HG03045 (cell line): ENCODE measurements around the gene AQP6.
A peak's percentile ranks its signal among the peaks of the same experiment; 100 is the strongest.

Experiments used
- ATAC-seq: cut with Tn5 transposase; IDR thresholded peaks from one replicate; pipeline ENCODE4 v1.9.1; 2021; ENCODE audit warnings: mild to moderate bottlenecking, moderate library complexity; ENCODE audit not compliant: unreplicated experiment

Gene AQP6

DNA sequence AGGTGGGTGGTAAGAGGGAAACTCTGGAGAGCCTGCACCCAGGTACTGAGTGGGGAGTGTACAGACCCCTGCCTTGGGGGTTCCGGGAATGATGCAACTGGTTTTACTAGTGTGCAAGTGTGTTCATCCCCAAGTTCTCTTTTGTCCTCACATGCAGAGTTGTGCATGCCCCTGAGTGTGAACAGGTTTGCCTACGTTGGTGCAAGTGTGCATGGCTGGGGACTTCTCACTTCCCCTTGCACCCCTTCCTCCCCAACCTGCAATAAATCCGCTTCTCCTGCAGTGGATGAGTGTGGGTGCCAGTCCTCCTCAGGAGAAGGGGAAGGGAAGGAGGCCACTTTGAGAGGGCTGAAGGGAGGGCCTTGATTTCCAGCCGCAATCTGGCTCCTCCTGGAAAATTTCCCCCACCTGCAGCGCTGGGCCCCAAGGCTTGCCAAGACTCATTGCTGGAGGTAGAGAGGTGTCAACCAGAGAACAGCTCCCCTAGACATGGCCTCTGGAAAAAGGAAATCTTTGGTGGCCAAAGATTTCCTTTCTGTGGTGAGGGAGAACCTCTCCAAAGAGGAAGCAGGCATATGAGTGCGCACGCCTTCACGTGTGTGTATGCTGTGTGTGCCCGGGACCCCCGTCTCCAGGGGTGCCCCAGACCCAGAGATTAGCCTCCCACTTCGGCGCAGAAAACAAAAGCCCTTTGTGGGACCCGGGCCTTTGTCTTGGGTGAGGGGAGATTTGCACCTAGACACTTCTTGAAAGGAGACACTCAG lies 16.7 kb upstream of the AQP6 start:
- no peak for ATAC-seq

DNA sequence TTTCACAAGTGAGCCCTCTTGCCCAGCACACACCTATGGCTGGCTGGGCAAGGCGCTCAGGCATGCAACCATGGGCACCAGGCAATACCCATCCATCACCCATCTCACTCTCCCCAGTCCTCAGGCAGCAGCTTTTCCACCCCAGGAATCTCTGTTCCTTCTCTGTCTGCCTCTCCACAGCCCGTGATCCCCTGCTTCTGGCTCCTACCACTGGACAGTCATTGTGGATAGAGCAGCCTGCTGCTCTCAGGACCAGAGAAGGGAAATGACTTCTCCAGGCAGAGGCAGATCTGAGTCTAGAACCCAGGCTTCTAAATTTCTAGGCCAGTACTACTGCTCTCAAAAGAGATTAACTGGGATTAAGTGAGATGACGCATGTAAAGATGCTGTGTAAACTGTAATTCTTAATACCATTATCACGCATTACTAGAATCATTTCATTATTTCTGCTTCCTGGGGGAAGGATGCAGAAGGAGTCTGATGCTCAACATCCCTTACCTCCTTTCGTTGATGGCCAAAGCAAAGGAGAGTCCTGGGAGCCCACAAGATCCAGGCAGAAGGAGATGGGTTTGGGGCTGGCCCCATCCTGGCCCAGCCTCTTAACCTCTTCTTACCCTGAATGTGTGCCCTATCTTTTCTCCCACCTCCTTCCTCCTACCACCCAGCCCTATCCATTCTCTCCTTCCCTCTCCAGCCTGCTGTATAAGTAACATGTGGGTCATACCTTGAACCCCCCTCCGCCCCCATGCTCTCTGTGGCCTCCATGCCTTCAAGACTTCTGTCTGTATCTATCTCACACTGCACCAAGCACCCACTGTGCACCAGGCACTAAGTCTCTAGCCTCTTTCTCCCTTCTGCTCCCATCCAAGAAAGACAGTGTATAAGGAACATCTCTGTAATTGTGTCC lies 15.8 kb upstream of the AQP6 start:
- no peak for ATAC-seq

DNA sequence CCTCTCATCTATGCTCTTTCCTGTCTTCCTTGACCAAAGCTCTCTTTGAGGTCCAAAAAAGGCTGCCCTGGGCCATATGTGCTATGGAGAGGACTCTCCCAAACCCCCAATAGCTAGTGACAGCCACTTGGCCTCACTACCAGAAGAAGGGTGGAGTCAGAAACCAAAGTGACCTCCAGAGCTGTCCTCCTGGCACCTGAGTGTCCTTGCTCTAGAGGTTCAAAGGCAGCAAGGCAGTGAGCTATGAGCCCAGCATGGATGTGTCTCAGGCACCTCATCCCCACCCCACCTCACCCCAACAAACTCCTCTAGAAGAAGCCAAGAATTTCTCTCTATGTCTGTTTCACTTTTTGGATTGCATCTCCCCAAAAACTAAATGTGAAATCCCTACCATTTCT lies 15.2 kb upstream of the AQP6 start:
- ATAC-seq, result no peak

DNA sequence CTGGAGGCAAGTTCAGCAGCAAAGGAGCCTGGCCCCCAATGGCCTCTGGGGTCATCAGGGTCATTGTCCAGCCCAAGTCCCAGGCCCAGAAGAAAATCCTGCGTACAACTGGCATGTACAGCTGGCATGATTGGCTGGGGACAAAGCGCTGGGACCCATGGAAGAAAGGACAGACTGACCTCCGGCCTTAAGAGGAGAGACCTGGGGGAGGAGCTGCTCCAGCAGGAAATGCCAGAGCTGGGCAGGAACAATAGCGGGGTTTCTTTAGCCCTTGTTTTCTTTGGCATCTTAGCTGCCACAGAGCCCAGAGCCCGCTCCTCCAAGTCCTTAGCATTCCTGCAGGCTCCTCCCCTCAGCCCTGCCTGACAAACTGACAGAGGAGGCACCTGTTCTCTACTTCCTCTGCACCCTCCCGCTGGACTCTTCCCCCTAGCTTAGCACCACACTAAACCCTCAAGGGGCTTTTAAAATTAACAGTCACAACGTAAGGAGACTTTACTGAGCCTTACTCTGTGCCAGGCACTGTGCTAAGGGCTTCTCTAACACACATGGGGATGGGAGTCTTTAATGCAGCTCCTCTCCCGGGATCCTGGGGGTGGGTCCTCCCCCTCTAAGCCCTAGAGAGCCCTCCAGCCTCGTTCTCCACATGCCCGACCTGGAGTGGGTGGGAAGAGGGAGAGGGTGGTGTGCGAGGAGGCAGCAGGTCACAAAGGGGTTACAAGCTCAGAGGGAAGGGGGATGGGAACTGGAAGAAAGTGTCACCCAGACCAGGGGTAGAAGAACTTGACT lies 12.9 kb upstream of the AQP6 start:
- no peak for ATAC-seq

DNA sequence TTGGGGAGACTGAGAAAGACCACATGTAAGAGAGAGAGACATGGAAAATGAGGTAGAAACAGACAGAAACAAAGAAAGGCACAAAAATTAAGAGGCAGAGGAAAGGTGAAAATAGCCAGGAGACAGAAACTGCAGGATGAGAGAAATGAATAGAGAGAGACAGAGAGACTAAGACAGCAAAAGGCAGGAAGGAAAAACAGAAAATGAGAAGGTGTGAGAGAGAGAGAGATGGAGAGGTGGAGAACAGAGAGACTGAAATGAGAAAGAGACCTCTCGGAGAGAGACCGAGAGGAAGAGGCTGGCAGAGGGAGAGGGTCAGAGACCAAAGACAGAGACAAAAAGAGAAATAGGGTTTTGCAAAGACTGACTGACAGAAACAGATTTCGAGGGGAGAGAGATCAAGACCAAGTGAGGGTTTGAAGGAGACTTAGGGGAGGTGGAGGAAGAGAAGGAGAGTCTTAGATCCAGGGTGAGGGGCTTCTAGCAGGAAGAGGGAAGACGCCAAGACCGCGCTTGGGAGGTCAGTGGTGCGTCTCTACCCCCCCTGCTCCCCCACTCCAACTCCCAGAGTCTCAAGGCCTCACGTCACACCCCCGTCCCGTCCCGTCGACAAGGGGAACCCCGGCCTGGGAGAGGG lies 12.2 kb upstream of the AQP6 start:
- ATAC-seq, result no peak

DNA sequence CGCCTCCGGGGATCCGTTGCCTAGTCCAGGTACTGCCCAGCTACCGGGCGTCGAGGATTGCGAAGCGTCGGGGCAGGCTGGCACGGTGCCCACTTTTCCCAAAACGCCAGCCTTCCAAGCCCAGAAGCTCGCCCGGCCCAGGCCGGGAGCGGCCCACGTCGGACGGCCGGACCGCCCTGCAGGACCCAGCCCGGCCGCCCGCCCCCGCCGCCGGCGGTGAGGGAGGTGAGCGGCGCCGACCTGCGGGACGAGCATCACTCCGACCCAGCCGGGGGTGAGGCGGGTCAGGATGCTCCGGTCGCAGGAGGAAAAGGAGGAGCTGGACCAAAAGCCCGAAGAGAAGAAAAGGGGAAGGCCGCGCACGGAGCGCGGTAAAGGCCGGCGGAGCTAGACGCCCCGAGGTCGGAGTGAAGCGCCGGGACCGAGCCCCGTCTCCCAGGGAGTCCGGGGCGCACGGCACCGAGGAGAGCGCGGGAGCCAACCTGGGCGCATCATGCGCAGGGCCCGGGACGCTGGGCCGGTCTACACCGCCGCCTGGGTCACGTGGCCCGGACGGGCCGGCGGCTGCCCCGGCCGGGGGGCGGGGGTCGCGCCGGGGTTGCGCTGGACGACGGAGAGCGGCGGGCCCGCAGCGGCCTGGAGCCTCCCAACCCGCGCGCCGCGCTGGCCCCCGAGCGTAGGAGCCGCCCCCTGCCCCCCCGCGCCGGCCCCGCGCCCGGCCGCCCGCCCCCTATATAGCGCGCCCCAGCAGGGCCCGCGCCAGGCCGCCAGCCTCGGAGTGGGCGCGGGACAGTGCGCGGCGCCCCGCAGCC lies 11.4 kb upstream of the AQP6 start, which contains the start of gene AQP5:
TSS of gene AQP5 (plus strand) at position 762 of the 812 bp plus-strand sequence. CDS start 146 bp downstream, outside the sequence.
- ATAC-seq, result no peak

DNA sequence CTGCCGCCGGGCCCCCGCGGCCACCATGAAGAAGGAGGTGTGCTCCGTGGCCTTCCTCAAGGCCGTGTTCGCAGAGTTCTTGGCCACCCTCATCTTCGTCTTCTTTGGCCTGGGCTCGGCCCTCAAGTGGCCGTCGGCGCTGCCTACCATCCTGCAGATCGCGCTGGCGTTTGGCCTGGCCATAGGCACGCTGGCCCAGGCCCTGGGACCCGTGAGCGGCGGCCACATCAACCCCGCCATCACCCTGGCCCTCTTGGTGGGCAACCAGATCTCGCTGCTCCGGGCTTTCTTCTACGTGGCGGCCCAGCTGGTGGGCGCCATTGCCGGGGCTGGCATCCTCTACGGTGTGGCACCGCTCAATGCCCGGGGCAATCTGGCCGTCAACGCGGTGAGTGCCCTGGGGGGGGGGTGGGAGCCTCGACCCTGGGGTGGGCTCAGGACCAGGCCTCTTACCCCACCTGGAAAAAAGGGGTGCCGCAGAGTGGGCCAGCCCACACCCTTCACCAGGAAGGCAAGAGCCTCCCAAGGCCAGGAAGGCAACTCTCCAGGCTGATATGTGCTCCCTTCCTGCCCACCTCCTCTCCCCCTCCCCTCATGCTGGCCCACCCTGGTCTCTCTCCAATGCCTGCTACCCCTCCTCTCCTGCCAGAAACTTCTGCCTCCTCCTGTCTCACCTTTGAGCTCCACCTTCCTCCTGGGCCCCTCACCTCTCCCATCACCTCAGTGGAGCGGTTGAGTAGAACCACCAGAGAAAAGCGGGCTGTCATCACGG lies 10.6 kb upstream of the AQP6 start:
- no peak for ATAC-seq

DNA sequence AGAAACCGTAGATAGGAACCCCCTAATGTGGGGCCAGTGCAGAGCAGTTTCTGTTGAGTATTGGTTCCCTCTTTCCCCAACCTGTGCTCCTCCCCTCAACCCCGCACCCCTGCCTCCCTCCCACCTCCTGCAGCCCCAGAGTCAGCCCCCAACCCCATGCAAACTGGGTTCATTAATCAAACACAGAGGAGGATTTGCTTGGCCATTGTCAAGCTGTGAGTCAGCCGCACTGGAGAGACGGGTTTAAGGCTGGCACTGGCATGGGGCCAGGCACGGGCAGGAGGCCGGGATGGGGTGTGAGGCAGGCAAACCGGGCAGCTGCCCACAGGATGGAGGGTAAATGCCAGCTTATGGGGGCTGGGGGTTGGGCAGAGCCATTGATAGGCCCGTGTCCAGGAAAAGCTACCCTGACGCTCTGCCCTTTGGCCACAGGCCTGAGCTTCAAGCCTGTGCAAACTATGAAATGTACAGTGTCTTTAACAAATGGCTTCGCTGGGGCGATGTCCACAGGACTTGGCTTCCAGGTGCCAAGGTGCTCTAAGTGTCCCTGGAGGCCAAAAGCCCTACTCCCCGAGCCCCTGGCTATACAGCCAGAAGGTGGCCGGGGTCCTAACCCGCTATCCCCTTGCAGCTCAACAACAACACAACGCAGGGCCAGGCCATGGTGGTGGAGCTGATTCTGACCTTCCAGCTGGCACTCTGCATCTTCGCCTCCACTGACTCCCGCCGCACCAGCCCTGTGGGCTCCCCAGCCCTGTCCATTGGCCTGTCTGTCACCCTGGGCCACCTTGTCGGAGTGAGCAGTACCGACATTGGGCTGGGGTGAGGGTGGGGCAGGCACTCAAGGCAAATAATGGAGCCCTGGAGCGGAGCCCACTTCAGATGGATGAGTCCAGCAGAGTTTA lies 9.6 kb upstream of the AQP6 start:
- no peak for ATAC-seq

DNA sequence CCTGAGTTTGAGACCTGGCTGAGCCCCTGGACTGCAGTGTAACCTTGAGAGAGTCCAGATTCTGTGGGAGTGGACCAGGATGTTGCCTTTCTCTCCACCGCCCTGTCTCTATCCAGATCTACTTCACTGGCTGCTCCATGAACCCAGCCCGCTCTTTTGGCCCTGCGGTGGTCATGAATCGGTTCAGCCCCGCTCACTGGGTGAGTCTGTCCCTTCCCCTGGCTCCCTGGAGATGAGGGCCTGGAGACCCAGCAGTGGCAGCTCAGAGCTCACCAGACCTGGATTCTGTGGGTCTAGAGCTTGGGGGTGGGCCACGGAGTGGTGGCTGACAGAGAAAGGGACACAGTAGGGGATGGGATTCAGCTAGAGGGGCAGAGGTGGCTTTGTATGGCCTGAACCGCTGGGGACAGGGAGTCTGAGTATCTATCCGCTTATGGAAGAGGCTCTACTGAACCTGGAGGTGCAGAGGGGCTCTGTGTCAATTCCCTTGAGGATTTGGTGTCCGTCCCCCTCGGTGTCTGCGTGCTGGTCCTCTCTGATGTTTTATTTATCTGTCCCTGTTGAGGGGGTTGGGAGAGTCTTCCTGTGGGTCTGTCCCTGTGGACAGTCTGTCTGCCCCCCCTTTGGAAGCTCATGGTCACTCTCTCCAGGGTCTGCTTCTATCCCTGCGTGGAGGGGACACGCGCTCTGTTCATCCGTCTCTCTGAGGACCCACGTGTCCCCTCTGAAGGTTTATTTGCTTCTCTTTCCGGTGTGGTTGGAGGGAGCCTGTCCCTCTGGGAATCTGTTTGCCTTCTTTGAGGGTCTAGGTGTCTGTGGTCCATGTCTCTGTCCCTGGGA lies 8.6 kb upstream of the AQP6 start:
- ATAC-seq, result no peak

DNA sequence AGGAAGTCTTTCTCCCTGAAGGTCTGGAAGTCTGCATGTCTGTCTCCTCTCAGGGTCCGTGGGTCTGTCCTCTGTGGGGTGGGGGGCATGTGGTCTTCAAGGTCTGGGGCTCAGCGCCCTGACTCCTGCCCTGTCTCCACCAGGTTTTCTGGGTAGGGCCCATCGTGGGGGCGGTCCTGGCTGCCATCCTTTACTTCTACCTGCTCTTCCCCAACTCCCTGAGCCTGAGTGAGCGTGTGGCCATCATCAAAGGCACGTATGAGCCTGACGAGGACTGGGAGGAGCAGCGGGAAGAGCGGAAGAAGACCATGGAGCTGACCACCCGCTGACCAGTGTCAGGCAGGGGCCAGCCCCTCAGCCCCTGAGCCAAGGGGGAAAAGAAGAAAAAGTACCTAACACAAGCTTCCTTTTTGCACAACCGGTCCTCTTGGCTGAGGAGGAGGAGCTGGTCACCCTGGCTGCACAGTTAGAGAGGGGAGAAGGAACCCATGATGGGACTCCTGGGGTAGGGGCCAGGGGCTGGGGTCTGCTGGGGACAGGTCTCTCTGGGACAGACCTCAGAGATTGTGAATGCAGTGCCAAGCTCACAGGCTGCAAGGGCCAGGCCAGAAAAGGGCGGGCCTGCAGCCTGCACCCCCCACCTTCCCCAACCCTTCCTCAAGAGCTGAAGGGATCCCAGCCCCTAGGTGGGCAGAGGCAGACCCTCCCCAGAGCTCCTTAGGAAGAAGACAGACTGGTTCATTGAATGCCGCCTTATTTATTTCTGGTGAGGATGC lies 7.7 kb upstream of the AQP6 start:
- ATAC-seq, result no peak

DNA sequence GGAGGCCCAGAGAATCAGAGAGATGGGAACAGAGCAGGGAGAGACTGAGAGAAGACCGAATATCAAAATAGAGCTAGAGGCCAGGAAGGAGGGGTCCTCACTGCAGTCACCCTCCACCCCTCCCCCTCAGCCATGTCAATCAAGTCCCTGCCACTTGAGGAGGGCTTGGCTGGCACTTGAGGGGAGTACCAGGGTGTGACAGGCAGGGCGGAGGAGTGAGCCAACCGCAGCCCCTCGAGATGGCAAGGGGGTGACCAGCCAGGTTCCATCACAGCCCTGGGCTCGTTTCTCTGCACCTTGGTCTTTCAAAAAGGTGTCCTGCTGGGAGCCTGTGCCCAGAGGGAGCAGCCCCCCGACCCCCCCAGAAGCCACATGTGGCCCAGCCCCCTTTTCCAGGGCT lies 6.9 kb upstream of the AQP6 start:
- no peak for ATAC-seq

DNA sequence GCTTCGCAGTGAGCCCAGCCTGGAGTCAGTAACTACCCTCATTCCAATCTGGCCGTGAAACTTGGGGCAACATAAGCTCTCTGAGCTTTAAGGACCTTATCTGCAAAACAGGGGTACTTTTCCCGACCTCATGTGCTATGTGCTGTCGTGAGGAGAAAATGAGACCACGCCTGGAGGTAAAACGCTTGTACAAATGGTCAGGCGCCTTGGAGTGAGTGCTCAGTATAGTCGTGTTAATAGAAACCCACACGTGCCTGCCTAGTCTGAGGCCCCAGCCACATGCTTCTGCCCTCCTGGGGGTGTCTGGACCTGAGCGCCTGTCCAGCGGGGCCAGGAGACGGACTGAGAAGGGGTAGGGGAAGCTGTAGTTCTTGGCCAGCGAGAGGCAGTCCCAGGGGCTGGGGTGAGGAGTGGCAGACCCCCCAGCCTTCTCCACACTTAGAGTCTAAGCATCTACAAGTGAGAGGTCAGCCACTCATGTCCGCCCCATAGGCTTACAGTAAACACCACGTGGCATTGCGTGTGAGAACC lies 6.2 kb upstream of the AQP6 start:
- no peak for ATAC-seq

DNA sequence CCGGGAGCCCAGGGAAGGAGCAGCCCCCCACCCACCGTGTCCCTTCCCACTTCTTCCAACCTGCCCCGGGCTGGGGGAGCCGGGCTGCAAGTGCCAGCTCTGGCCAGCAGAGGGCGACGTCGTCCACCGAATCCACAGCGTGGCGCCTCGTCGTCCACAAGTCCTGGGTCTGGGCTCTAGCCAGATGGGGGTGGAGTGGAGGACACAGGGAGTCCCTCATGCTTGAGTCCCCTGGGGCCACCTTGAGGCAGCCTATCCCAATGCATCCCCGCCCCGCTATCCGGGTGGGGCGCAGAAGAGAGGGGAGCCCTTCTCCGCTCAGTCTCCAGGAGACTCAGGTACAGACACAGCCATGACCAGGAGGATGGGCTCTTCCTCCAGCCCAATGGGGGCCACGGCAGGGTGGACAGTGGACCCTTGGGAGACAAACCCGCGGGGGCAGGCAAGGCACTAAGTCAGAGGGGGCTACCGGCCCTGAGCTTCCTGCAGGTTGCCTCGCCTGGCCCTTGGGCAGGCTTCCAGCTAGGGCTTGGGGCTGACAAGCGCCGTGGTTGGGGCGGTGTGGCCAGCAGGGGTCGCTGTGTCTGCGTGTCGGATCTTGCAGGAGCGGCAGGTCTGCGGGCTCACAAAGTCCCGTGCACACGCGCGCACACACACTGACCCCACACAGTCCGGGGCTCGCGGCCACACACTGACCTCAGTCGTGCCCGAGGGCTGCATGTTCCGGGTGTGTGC lies 5.5 kb upstream of the AQP6 start:
- peak; percentile 67 for ATAC-seq

DNA sequence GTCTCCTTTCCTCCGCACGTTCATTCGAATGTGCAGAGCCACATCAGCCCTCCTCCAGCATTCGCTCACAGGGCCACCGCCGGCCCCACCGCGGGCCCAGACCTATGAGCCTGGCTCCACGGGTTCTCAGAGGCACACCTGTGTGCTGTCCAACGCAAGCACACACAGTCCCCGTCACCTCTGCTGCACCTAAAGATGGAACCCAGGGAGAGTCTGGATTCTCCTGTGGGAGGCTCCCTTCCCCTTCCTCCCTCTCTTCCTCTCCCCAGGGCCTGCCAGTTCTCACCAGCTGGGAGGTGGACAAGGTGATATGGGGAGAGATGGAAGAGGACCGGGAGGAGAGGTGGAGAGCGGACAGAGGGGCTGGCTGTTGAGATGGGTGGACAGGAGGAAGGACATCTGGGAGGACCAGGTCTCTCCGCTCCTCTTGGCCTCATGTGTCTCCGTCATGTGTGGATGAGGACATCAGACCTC lies 4.9 kb upstream of the AQP6 start:
- ATAC-seq, result no peak

DNA sequence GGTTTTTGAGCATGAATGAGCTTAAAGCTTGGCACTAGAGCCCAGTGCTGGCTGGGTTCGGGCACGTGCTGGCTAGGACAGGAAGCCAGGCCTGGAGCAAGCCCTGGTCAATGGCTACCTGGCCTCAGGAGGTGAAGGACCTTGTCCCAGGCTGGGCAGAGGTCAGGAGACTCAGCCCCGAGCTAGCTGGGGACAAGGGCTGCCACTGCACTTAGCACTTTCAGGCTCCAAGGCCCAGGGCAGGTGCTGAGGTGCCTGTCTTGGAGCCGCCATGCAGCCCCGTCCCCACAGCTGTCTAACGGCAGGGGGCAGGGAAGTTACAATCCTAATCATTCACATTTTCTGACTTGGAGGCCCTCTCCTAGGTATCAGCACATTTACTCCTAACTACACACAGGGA lies 4.3 kb upstream of the AQP6 start:
- ATAC-seq, result no peak
